GM21786 (cell line): Measurements from ENCODE around the gene LMF2.
"Not testable (repeated sequence)": the region's sequence is repeated elsewhere in the genome, so short reads cannot be mapped to it uniquely, and the experiment has no call there.

Experiments
- ATAC-seq: cut with Tn5 transposase; IDR thresholded peaks from one replicate; pipeline ENCODE4 v1.9.1; 2021; ENCODE audit not compliant: unreplicated experiment

The LMF2 gene, protein sequence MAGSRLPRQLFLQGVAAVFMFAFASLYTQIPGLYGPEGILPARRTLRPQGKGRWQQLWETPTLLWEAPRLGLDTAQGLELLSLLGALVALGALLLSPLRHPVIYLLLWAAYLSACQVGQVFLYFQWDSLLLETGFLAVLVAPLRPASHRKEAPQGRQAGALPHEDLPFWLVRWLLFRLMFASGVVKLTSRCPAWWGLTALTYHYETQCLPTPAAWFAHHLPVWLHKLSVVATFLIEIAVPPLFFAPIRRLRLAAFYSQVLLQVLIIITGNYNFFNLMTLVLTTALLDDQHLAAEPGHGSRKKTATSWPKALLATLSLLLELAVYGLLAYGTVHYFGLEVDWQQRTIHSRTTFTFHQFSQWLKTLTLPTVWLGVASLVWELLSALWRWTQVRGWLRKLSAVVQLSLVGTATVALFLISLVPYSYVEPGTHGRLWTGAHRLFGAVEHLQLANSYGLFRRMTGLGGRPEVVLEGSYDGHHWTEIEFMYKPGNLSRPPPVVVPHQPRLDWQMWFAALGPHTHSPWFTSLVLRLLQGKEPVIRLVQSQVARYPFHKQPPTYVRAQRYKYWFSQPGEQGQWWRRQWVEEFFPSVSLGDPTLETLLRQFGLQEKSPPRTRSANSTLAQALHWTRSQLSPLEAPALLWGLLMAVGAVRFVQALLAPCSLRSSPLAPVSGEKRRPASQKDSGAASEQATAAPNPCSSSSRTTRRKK

DNA sequence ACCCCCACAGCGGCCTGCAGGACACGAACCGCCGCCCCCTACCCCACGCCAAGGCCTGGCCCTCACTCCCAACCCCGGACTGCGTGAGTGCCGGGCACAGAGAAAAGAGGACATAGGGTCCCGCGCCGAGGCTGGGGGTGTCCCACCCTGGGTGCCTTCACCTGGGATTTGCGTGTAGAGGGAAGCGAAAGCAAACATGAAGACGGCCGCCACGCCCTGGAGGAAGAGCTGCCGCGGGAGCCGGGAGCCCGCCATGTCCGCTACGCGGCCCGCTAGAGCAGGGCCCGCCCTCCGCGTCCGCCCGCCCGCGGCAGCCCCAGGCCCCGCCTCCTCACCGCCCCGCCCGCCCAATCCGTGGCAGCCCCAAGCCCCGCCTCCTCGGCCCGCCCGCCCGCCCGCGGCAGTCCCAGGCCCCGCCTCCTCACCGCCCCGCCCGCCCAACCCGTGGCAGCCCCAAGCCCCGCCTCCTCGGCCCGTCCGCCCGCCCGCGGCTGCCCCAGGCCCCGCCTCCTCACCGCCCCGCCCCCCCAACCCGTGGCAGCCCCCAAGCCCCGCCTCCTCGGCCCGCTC lies at the start of gene LMF2:
Gene LMF2 (minus strand): TSS at position 282 of the 570 bp plus-strand sequence. CDS start 27 bp downstream, at position 255.
- ATAC-seq, result peak; percentile 45

DNA sequence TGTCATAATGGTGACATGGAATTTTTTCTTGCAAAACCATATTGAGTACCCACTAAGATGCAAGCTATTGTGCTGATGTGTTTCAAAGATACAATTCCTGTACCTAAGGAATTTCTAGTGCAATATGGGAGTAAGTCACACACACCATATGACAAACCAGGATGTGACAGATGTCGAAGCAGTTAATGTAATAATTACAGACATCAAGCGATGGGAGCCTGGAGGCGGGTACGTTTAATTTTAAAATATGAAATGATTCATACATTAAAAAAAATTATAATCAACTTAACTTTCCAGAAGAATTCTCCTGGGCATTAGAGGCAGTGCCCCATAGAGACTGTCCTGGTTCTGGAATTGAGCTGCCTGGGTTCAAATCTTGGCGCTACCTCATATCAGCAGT lies 49.2 kb upstream of the LMF2 start:
- no peak for ATAC-seq

DNA sequence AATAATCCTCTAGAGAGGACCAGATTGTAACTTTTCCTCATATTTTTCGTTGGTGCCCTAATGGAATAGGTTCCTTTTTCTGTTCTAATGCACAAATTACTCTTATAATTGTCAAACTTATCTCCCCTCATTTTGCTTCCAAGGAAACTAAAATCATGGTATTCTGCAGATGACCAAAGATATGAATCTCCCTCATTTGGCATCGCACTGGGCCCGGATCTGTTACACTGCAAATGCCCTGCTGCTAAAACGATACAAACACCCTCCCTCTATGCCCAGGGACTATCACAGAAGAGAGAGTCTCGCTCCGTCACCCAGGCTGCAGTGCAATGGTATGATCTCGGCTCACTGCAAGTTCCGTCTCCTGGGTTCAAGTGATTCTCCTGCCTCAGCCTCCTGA lies 45.8 kb upstream of the LMF2 start:
- ATAC-seq, result no peak

DNA sequence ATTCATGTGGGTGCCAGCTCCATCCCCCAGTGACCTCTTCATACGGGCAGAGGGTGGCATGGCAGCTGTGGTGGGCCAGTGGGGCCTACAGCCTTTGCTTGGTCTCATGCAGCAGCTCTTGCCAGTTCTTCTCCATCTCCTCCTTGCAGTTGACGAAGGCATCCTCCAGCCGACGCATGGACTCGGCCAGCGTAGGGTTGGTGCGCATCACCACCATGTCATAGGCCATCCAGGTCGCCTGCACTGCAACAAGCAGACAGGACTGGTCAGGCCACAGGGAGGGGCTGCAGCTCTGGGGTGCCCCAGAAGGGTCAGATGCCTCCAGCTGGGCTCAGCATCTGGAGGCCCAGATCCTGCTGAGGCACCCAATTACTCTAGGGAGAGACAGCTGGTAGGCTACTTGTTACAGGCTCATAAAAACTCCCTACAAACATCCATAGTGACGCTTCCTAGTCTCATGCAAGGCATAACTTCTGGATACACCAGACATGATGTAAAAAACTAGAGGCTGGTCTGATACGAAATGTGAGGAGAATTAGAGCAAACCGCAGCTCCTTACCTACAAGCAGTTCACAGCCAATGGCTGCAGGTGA lies 43.8 kb upstream of the LMF2 start:
- no peak for ATAC-seq

DNA sequence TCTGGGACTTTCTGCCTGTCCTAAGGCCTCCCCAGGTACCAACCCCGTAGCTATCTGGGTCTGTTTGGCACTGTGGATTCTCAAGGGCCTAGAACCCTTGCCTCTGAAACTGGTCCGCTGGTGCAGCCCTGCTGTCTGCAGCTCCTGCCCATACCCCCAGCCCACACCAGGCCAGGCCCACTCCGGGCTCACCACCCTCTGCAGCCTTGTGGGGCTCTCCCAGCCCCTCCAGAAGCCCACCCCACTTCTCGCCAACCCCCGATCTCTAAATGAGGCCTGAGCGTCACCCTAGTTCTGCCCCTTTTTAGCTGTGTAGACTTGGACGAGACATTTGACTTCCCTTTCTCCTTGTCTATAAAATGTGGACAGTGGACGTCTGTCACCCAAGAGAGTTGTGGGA lies 42.9 kb upstream of the LMF2 start:
- ATAC-seq, result no peak

DNA sequence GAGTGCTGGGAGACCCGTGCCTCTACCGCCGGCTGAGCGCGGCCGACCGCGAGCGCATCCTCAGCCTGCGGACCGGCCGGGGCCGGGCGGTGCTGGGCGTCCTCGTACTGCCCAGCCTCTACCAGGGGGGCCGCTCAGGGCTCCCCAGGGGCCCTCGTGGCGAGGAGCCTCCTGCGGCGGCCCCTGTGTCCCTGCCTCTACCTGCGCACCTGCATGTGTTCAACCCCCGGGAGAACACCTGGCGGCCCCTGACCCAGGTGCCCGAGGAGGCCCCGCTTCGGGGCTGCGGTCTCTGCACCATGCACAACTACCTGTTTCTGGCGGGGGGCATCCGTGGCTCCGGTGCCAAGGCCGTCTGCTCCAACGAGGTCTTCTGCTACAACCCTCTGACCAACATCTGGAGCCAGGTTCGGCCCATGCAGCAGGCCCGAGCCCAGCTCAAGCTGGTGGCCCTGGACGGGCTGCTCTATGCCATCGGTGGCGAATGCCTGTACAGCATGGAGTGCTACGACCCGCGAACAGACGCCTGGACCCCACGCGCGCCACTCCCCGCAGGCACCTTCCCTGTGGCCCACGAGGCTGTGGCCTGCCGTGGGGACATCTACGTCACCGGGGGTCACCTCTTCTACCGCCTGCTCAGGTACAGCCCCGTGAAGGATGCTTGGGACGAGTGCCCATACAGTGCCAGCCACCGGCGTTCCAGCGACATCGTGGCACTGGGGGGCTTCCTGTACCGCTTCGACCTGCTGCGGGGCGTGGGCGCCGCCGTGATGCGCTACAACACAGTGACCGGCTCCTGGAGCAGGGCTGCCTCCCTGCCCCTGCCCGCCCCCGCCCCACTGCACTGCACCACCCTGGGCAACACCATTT lies 41.7 kb upstream of the LMF2 start:
- ATAC-seq, result no peak

DNA sequence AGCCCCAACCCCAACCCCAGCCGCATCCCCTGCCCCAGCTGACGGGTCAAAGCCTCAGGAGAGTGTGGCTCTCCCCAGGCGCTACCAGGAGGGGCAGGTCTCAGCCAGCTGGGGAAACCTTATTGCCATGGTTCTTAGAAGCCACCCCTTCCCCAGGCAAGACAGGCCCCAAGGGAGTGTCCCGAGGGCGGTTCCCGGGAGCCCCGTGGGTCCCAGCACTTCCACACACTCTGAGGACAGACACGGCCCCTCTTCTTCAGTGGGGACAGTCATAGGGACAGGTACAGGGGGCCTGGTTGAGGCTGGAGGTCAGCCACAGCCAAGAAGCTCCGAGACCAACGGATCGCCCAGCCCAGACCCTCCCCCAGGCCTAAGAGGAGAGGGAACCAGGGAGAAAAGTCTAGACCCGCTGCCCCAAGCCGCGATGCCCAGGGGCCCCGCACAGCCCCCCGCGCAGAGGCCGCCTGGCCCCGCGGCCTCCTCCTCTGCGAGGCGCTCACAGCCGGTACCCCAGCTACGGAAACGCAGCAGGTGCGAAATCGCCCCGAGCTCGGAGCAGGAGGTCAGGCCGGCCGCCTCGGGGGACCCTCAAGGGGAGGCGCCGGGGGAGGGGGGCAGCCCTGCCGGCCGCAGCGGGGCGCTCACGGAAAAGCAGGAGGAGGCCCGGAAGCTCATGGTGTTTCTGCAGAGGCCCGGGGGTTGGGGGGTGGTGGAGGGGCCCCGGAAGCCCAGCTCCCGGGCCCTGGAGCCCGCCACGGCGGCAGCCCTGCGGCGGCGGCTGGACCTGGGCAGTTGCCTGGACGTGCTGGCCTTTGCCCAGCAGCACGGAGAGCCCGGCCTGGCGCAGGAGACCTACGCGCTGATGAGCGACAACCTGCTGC lies 40.8 kb upstream of the LMF2 start:
- no peak for ATAC-seq

DNA sequence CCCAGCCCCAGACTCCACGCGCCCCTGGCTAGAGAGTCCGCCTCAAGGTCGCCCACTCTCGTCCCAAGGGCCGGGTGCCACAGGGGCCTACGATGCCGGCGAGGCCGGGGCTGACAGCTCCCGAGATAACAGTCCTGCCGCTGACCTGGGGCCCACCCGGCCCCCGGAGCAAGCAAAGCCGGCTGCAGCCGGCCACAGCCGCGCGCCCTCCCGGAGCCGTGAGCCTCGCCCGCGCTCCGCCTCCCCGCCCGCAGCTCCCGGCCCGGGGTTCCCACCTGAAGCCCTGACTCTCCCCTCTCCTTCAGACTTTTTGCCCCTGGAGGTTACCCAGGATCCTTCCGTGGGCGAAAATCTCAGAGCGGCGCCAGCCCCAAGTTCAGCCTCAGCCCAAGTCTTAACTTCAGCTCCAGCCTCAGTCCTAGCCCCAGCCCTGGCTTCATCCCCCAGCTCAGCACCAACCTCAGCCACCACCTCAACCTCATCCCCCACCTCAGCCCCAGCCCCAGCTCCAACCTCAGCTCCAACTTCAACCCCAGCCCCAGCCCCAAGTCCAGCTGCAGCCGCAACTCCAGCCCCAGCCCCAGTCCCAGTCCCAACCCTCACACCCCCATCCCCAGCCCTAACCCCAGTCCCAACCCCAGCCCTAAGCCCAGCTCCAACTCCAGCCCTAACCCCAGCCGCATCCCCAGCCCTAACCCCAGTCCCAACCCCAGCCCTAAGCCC lies 39.9 kb upstream of the LMF2 start:
- ATAC-seq, result no peak

DNA sequence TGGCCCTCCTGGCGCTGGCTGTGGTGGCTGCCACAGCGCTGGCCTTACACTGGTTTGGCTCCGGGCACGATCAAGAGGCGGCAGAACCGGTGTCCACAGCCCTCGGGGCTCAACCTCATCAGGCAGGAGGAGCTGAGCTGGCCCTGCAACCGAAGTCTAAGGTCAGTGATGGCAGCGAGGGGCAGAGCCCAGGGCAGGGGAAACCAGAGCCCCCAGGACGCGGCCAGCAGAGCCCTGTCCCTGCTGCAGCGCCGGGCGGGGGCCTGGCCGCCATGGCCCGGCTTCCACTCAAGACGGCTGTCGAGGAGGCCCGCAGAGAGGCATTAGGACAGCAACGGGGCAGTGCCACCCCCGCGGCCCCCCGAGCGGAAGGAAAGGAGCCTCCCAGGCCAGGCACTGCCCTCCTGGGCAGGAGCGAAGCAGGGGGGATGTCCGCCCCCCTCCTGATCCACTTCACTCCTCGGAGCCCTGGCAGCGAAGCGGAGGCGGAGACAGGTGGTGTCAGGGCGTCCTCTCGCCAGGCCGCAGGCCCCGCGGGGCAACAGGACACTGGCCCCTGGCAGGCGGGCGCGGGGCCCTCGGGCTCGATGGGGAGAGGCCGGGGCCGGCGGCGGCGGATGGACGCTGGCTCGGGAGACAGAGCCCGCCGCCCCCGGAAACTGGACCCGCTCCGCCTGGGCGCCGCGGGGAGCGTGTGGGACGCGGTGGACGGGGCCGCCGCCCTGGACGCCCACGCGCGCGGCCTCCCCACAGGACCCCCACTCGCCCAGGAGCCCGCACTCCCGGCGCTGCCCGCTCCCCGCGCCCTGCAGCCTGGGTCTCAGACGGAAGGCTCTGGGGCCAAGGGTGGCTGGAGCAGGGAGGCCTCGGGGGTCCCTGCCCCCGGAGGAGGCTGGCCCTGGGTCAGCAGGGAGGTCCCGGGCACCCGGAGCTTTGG lies 39.1 kb upstream of the LMF2 start:
- ATAC-seq, result no peak

DNA sequence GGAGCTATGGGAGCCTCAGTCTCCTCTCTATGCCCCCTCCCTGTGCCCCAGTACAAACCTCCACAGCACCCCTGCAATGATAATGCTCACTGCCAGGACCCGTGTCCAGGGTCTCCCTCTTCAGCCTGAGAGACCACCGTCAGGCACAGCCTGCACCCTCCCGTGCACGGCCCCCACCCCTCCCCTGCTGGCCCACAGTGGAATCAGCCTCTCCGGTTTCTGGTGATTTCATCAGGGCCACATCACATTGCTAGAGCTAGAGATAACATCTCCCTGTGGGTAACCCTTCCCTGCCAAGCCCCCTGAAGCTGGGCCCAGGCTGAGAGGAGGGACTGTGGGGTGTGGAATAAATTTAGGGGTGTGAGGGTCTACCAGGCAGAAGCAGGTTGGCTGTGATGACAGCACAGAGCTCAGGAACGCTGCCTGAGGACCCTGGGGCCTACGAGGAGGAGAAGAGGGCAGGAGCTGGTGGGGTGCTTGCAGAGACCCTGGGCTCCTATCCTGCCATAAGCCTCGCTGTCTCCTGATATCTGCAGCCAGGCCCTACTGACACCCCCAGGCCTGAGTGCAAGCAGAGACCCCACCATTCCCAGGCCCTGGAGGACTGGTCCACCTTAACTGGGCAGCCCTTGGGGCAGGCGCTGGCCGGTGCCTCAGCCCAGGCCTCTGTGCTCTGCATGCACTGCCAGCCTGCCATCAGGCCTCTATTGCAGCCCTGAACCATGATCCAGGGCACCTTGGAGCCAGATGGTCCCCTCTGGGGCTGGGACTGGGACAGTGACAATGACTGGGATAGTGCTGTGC lies 38.2 kb upstream of the LMF2 start, which contains the start of gene KLHDC7B:
Gene KLHDC7B (plus strand): TSS at position 378 of the 804 bp plus-strand sequence. CDS start 345 bp downstream, at position 723.
- no peak for ATAC-seq

DNA sequence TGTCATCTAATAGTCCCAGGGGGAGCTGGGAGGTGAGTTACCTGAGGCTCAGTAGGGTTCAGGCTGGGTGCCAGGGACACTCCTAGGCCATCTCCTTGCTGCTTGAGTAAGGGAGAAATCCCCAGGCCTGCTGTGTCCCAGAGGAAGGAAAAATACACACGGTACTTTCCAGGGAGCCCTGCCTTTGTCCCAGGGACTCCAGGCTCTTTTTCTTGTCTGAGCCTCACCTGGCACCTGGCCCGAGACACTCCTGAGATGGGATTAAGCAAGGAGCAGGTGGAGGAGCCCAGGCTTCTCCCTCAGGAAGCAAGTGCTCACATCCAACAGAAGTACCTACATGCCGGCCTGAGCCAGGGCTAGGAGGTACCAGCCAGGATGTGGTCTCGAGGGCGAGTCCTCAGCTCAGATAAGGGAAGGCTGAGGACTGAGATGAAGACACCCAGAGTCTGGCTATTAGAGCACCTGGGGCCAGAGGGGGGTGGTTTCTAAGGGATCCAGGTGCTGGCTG lies 37.3 kb upstream of the LMF2 start:
- no peak for ATAC-seq

DNA sequence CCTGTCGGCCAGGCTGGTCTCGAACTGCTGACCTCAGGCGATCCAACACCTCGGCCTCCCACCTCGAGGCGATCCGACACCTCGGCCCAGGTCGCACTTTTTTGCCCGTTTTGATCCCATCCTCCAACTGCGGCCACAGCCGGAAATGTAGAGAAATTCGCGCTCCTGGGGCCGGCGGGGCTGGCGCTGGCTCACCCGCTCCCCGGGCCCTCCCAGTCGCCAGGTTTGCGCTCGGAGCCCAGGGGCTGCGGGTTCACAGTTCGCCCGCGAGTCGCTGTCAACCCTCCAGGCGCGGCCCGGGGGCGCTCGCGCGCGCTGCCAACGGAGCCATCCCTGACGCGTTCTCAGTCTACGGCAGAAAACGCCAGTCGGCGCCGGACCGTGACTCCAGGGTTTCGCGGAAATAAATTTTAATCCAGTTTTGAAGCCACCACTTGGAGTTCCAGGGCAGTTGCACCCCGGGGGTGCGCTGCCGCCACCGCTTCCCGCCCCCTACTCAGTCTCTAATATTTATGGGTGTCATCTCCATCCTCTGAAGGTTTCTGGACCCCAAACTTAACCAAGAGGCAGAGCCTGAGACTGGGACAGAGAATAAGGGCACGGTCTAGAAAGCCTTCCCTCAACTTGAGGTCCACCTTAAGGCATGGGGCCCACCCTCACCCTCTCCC lies 36.7 kb upstream of the LMF2 start:
- no peak for ATAC-seq

DNA sequence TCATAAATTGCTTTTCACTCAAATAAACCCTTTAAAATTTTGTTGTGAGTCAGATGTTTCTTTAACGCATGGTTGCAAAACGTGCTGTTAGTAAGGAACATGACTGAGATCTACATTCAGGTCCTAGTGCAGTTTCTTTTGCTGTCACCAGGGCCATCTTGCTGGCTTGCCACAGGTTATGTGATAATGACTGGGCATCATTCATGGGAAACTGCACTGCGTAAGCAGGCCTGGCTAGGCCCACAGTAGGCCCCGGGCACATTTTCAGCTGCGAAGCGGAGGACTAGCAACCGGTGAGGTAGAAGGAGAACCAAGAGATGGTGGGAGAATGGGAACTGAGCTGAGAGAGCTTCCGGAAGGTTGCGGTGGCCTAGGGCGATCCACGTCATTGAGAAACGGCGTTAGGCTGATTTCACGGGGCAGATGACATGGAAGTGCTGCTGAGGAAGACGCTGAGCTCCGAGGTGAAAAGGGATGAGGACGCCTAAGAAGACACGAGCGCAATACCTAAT lies 35.0 kb upstream of the LMF2 start:
- no peak for ATAC-seq

DNA sequence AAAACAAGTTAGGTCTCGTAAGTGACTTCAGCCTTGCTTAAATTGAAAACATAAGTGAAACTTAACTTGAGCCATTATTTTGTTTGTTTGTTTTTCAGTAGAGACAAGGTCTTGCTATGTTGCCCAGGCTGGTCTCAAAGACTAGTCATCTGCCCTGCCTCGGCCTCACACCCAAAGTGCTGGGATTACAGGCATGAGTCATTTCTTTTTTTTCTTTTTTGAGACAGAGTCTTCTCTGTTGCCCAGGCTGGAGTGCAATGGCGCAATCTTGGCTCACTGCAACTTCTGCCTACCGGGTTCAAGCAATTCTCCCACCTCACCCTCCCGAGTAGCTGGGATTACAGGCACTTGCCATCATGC lies 34.1 kb upstream of the LMF2 start:
- ATAC-seq, result not testable (repeated sequence)

DNA sequence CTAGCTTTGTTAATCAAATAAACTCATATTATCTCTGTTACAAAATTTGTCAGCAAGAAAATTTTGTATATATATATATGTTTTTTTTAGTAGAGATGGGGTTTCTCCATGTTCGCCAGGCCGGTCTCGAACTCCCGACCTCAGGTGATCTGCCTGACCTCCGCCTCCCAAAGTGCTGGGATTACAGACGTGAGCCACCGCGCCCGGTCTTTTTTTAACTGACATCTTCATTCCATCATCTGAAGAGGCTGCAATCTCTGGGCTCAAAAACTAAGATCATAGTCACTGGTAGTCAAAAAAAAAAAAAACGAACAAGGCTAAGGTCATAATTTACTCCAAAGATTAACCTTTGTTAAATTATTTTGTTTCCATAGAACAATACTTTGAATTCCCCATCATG lies 32.9 kb upstream of the LMF2 start:
- no peak for ATAC-seq

DNA sequence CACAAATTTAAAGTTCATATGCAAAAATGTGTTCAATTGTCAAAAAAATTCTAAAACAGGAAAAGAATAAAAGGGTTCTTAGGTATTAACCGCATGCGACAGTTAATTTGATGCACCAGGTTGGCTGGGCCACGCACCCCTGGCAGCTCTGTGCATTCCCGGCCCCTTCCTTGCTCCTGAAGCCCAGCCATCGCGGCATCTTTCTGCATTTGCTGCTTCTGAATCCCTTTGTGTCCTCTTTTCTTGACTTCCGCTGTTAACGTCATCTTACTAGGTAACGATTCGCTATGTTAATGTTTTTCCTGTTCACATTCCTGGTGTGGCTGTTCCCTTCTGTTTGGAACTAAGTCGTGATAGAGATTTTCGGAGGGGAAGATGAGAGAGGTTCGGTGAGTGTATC lies 30.3 kb upstream of the LMF2 start:
- no peak for ATAC-seq
